ENCODE measurements around the gene XIST.

Gene XIST

DNA sequence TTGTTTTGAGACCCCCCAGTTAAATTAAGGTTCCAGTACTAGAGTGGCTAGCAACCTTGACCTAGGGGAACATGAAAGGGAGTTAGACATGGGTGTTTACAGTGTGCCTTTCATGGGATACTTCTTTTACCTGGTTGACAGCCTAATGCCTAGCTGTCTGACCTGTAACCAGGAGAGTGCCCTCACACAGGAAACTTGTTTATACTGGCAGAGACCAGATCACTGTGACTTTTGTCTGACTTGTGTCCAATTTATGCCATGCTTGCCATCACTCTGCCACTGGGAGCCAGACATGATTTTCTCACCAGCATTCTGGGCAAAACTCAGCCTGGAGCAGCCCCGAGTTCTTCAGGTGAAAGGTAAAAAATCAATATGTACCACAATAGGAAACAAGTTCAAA lies 16.4 kb upstream of the XIST start:
- Histone ChIP-seq H4K8ac (ENCODE audit: low read depth, low read length) (no peak overlapping the region), H3K56ac (ENCODE audit: low read length) (no peak overlapping the region), H2BK5ac (ENCODE audit: low read length) (no peak overlapping the region), H3K4ac (ENCODE audit: low read depth, low read length) (no peak overlapping the region), H4K5ac (ENCODE audit: low read length) (no peak overlapping the region), H3K4me3 (ENCODE audit: low read length) (no peak overlapping the region), H2BK120ac (ENCODE audit: low read depth, low read length) (no peak overlapping the region), H3K27ac (ENCODE audit: low read depth, low read length) (no peak overlapping the region), H3K23ac (ENCODE audit: low read length) (no peak overlapping the region), H3K18ac (ENCODE audit: low read length) (no peak overlapping the region), H3K27me3 (ENCODE audit: insufficient read depth, low read length, poor library complexity) (no peaks in the 10 kb centered on the region), H3K4me1 (ENCODE audit: control insufficient read depth, low read depth, low read length) (no peaks in the 10 kb centered on the region), H3K79me2 (ENCODE audit: control insufficient read depth, insufficient read depth, low read length) (no peaks in the 10 kb centered on the region), H3K79me1 (ENCODE audit: low read length) (no peaks in the 10 kb centered on the region), H3K36me3 (ENCODE audit: control insufficient read depth, insufficient read depth, low read length) (no peaks in the 10 kb centered on the region), H2AK5ac (ENCODE audit: low read length) (no peak overlapping the region), H3K4me2 (ENCODE audit: low read length) (no peak overlapping the region), H3K9ac (ENCODE audit: low read length) (no peak overlapping the region), H2BK15ac (replicated peaks; ENCODE audit: low read depth) (no peak overlapping the region)
- no peak for DNase-seq
- no CpG with 5 or more reads among the region's 1 CpG for WGBS (ENCODE audit: extremely low coverage, insufficient coverage, low lambda C conversion rate)

DNA sequence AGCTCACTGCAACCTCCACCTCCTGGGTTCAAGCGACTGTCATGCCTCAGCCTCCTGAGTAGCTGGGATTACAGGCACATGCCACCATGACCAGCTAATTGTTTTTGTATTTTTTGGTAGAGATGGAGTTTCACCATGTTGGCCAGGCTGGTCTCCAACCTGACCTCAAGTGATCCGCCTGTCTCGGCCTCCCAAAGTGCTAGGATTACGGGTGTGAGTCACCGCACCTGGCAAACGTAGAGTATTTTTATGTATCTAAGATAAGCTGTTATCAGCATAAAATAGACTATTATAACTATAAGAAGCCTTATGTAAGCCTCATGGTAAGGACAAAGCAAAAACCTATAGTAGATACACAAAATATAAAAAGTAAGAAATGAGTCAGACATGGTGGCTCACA lies 14.6 kb upstream of the XIST start:
- Histone ChIP-seq H3K4me3 (ENCODE audit: low read length) (no peak overlapping the region), H3K9ac (ENCODE audit: low read length) (no peak overlapping the region), H4K8ac (ENCODE audit: low read depth, low read length) (no peak overlapping the region), H3K4ac (ENCODE audit: low read depth, low read length) (no peak overlapping the region), H3K4me2 (ENCODE audit: low read length) (no peak overlapping the region), H3K27ac (ENCODE audit: low read depth, low read length) (no peak overlapping the region), H4K5ac (ENCODE audit: low read length) (no peak overlapping the region), H3K56ac (ENCODE audit: low read length) (no peak overlapping the region), H3K27me3 (ENCODE audit: insufficient read depth, low read length, poor library complexity) (no peaks in the 10 kb centered on the region), H2BK5ac (ENCODE audit: low read length) (no peak overlapping the region), H3K23ac (ENCODE audit: low read length) (no peak overlapping the region), H2BK15ac (replicated peaks; ENCODE audit: low read depth) (no peak overlapping the region), H2BK120ac (ENCODE audit: low read depth, low read length) (no peak overlapping the region), H3K79me1 (ENCODE audit: low read length) (no peaks in the 10 kb centered on the region), H3K4me1 (ENCODE audit: control insufficient read depth, low read depth, low read length) (no peaks in the 10 kb centered on the region), H3K18ac (ENCODE audit: low read length) (no peak overlapping the region), H2AK5ac (ENCODE audit: low read length) (no peak overlapping the region), H3K36me3 (ENCODE audit: control insufficient read depth, insufficient read depth, low read length) (no peaks in the 10 kb centered on the region), H3K79me2 (ENCODE audit: control insufficient read depth, insufficient read depth, low read length) (no peaks in the 10 kb centered on the region)
- WGBS (ENCODE audit: extremely low coverage, insufficient coverage, low lambda C conversion rate) = no CpG with 5 or more reads among the region's 6 CpGs
- DNase-seq = no peak

DNA sequence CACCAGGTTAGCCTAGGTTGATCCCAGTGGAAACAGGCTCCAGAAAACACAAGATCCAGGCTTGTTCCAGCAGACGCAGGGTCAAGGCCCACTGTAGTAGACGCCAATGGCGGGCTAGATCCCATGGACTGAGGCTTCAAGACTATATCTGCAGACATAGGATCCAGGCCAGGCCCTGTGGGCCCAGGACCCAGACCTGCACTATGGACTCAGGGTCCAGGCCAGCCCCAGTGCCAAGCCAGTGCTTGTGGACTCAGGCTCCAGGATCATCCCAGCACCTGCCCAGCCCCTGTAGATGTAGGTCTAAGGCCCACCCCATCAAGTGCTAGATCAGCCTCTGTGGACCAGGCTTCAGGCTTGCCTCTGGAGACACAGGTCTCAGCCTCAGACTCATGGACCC lies 11.3 kb upstream of the XIST start:
- Histone ChIP-seq H3K23ac (ENCODE audit: low read length) (no peak overlapping the region), H3K79me2 (ENCODE audit: control insufficient read depth, insufficient read depth, low read length) (no peaks in the 10 kb centered on the region), H2BK120ac (ENCODE audit: low read depth, low read length) (no peak overlapping the region), H4K5ac (ENCODE audit: low read length) (no peak overlapping the region), H3K9ac (ENCODE audit: low read length) (no peak overlapping the region), H3K27me3 (ENCODE audit: insufficient read depth, low read length, poor library complexity) (no peaks in the 10 kb centered on the region), H3K56ac (ENCODE audit: low read length) (no peak overlapping the region), H2BK5ac (ENCODE audit: low read length) (no peak overlapping the region), H3K27ac (ENCODE audit: low read depth, low read length) (no peak overlapping the region), H4K8ac (ENCODE audit: low read depth, low read length) (no peak overlapping the region), H3K4me3 (ENCODE audit: low read length) (no peak overlapping the region), H2BK15ac (replicated peaks; ENCODE audit: low read depth) (no peak overlapping the region), H2AK5ac (ENCODE audit: low read length) (no peak overlapping the region), H3K4me1 (ENCODE audit: control insufficient read depth, low read depth, low read length) (no peaks in the 10 kb centered on the region), H3K18ac (ENCODE audit: low read length) (no peak overlapping the region), H3K4ac (ENCODE audit: low read depth, low read length) (no peak overlapping the region), H3K4me2 (ENCODE audit: low read length) (no peak overlapping the region), H3K79me1 (ENCODE audit: low read length) (no peaks in the 10 kb centered on the region), H3K36me3 (ENCODE audit: control insufficient read depth, insufficient read depth, low read length) (no peaks in the 10 kb centered on the region)
- DNase-seq = no peak
- WGBS (ENCODE audit: extremely low coverage, insufficient coverage, low lambda C conversion rate) = no CpG with 5 or more reads among the region's 3 CpGs

DNA sequence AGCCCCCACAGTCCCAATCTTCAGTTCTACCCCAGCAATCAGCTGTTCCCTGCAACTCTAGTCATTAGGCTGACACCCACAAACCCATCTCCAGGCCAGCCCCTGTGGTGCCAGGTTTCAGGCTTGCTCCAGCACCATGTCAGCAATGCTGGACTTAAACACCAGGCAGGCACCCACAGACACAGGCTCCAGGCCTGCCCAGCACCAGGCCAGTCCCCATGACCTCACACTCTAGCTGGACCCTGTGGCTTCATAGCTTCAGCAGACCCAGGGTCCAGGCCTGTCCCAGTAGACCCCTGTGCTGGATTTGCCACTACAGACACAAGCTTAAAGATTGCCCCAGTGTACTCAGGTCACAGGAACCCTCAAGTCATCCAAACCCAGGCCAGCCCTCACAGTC lies 10.8 kb upstream of the XIST start:
- no peak overlapping the region for H4K8ac ChIP-seq (ENCODE audit: low read depth, low read length)
- H3K4me3 ChIP-seq (ENCODE audit: low read length) = no peak overlapping the region
- H2BK5ac ChIP-seq (ENCODE audit: low read length) = no peak overlapping the region
- no peaks in the 10 kb centered on the region for H3K4me1 ChIP-seq (ENCODE audit: control insufficient read depth, low read depth, low read length)
- no peak overlapping the region for H3K56ac ChIP-seq (ENCODE audit: low read length)
- no peaks in the 10 kb centered on the region for H3K79me1 ChIP-seq (ENCODE audit: low read length)
- H2AK5ac ChIP-seq (ENCODE audit: low read length) = no peak overlapping the region
- H3K27ac ChIP-seq (ENCODE audit: low read depth, low read length) = no peak overlapping the region
- H3K9ac ChIP-seq (ENCODE audit: low read length) = no peak overlapping the region
- no peak overlapping the region for H3K4me2 ChIP-seq (ENCODE audit: low read length)
- no peaks in the 10 kb centered on the region for H3K79me2 ChIP-seq (ENCODE audit: control insufficient read depth, insufficient read depth, low read length)
- H3K18ac ChIP-seq (ENCODE audit: low read length) = no peak overlapping the region
- no peak overlapping the region for H3K23ac ChIP-seq (ENCODE audit: low read length)
- no peak overlapping the region for H2BK15ac ChIP-seq (replicated peaks; ENCODE audit: low read depth)
- H3K27me3 ChIP-seq (ENCODE audit: insufficient read depth, low read length, poor library complexity) = no peaks in the 10 kb centered on the region
- no peak overlapping the region for H4K5ac ChIP-seq (ENCODE audit: low read length)
- no peaks in the 10 kb centered on the region for H3K36me3 ChIP-seq (ENCODE audit: control insufficient read depth, insufficient read depth, low read length)
- DNase-seq = no peak
- no peak overlapping the region for H2BK120ac ChIP-seq (ENCODE audit: low read depth, low read length)
- no peak overlapping the region for H3K4ac ChIP-seq (ENCODE audit: low read depth, low read length)

DNA sequence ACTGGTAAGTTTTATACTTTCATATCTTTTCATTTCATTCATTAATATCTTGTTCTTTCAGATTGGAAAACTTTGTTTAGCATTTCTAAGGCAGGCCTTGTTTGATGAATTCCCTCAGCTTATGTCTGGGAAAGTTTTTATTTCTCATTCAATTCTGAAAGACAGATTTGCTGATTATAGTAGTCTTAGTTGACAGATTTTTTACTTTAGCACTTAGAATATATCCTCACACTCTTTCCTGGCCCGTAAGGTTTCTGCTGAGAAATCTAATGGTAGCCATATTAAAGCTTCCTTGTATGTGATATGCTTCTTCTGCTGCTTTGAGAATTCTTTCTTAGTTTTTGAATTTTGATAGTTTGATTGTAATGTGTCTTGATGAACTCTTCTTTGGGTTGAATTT lies 7.1 kb upstream of the XIST start:
- no peak overlapping the region for H3K23ac ChIP-seq (ENCODE audit: low read length)
- no peaks in the 10 kb centered on the region for H3K36me3 ChIP-seq (ENCODE audit: control insufficient read depth, insufficient read depth, low read length)
- H3K79me2 ChIP-seq (ENCODE audit: control insufficient read depth, insufficient read depth, low read length) = no peaks in the 10 kb centered on the region
- no peak overlapping the region for H3K56ac ChIP-seq (ENCODE audit: low read length)
- H3K9ac ChIP-seq (ENCODE audit: low read length) = no peak overlapping the region
- WGBS (ENCODE audit: extremely low coverage, insufficient coverage, low lambda C conversion rate) = no CpG with 5 or more reads among the region's 1 CpG
- no peak overlapping the region for H4K8ac ChIP-seq (ENCODE audit: low read depth, low read length)
- H3K79me1 ChIP-seq (ENCODE audit: low read length) = no peaks in the 10 kb centered on the region
- no peak overlapping the region for H4K5ac ChIP-seq (ENCODE audit: low read length)
- H2AK5ac ChIP-seq (ENCODE audit: low read length) = no peak overlapping the region
- no peak overlapping the region for H3K27ac ChIP-seq (ENCODE audit: low read depth, low read length)
- DNase-seq = no peak
- no peaks in the 10 kb centered on the region for H3K27me3 ChIP-seq (ENCODE audit: insufficient read depth, low read length, poor library complexity)
- no peak overlapping the region for H2BK5ac ChIP-seq (ENCODE audit: low read length)
- no peak overlapping the region for H3K4me2 ChIP-seq (ENCODE audit: low read length)
- no peak overlapping the region for H2BK120ac ChIP-seq (ENCODE audit: low read depth, low read length)
- no peak overlapping the region for H2BK15ac ChIP-seq (replicated peaks; ENCODE audit: low read depth)
- H3K4me1 ChIP-seq (ENCODE audit: control insufficient read depth, low read depth, low read length) = no peaks in the 10 kb centered on the region
- H3K4me3 ChIP-seq (ENCODE audit: low read length) = no peak overlapping the region
- H3K18ac ChIP-seq (ENCODE audit: low read length) = no peak overlapping the region
- H3K4ac ChIP-seq (ENCODE audit: low read depth, low read length) = no peak overlapping the region

DNA sequence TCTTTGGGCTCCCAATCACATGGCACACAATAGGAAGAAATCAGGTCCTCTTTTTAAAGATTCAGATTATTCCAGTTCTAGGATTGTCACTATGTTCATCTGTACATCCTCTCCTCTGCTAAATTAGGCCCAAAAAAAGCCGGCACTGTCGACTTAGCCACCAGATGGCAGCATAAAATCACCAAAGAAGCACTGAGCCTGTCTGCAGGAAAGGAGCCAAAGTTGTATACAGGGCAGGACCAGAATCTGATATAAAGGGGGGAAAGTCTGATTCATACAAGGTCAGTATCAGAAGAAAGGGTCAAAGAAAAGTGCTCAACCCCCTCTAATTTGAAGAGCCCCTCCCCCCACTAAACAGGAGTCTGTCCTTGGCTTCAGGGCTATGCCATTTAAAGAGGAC lies 3.0 kb upstream of the XIST start:
- no peak overlapping the region for H2BK15ac ChIP-seq (replicated peaks; ENCODE audit: low read depth)
- no peak overlapping the region for H2BK120ac ChIP-seq (ENCODE audit: low read depth, low read length)
- DNase-seq = peak; percentile 63
- H3K79me1 ChIP-seq (ENCODE audit: low read length) = no peaks in the 10 kb centered on the region
- no peak overlapping the region for H2BK5ac ChIP-seq (ENCODE audit: low read length)
- no peak overlapping the region for H3K9ac ChIP-seq (ENCODE audit: low read length)
- H3K23ac ChIP-seq (ENCODE audit: low read length) = no peak overlapping the region
- no peak overlapping the region for H3K4ac ChIP-seq (ENCODE audit: low read depth, low read length)
- no peaks in the 10 kb centered on the region for H3K27me3 ChIP-seq (ENCODE audit: insufficient read depth, low read length, poor library complexity)
- no peak overlapping the region for H4K5ac ChIP-seq (ENCODE audit: low read length)
- no peak overlapping the region for H3K27ac ChIP-seq (ENCODE audit: low read depth, low read length)
- no peaks in the 10 kb centered on the region for H3K4me1 ChIP-seq (ENCODE audit: control insufficient read depth, low read depth, low read length)
- no CpG with 5 or more reads among the region's 2 CpGs for WGBS (ENCODE audit: extremely low coverage, insufficient coverage, low lambda C conversion rate)
- no peak overlapping the region for H3K4me2 ChIP-seq (ENCODE audit: low read length)
- H3K4me3 ChIP-seq (ENCODE audit: low read length) = no peak overlapping the region
- no peaks in the 10 kb centered on the region for H3K79me2 ChIP-seq (ENCODE audit: control insufficient read depth, insufficient read depth, low read length)
- H3K18ac ChIP-seq (ENCODE audit: low read length) = no peak overlapping the region
- no peak overlapping the region for H3K56ac ChIP-seq (ENCODE audit: low read length)
- H3K36me3 ChIP-seq (ENCODE audit: control insufficient read depth, insufficient read depth, low read length) = no peaks in the 10 kb centered on the region
- no peak overlapping the region for H2AK5ac ChIP-seq (ENCODE audit: low read length)
- H4K8ac ChIP-seq (ENCODE audit: low read depth, low read length) = no peak overlapping the region
